HG03139 (cell line): Measurements from ENCODE around the gene TPRA1.
"Not testable (repeated sequence)": the region's sequence is repeated elsewhere in the genome, so short reads cannot be mapped to it uniquely, and the experiment has no call there.

ENCODE experiments used
- ATAC-seq: cut with Tn5 transposase; IDR thresholded peaks from one replicate; pipeline ENCODE4 v1.9.1; 2021; ENCODE audit not compliant: unreplicated experiment

The TPRA1 gene

GRCh38 chr3:127539366-127540060, 51.0 kb downstream of the TPRA1 start:
- ATAC-seq = no peak

GRCh38 chr3:127538569-127538968, 52.0 kb downstream of the TPRA1 start:
- no peak for ATAC-seq

- ATAC-seq = no peak
These were observed 53.4 kb downstream of the TPRA1 start for GRCh38 chr3:127536830-127537812.

- no peak for ATAC-seq
These were observed 54.4 kb downstream of the TPRA1 start for GRCh38 chr3:127535901-127536829.

GRCh38 chr3:127535106-127535785, 55.3 kb downstream of the TPRA1 start:
- no peak for ATAC-seq

- ATAC-seq = no peak
These were observed 56.0 kb downstream of the TPRA1 start for GRCh38 chr3:127534564-127534963.

- ATAC-seq = no peak
These were observed 56.4 kb downstream of the TPRA1 start for GRCh38 chr3:127534161-127534451.

- no peak for ATAC-seq
These were observed 57.9 kb downstream of the TPRA1 start for GRCh38 chr3:127532561-127533203.

GRCh38 chr3:127531821-127532220, 58.7 kb downstream of the TPRA1 start:
- ATAC-seq = no peak

- ATAC-seq = not testable (repeated sequence)
These were observed 59.7 kb downstream of the TPRA1 start for GRCh38 chr3:127530863-127531262.

- ATAC-seq = no peak
These were observed 61.0 kb downstream of the TPRA1 start for GRCh38 chr3:127529346-127530188.

- no peak for ATAC-seq
These were observed 65.2 kb downstream of the TPRA1 start for GRCh38 chr3:127525373-127525772.

- no peak for ATAC-seq
These were observed 66.1 kb downstream of the TPRA1 start for GRCh38 chr3:127524296-127524896.
